ENCODE data around the gene AKAP6. TPM values are rescaled to one million over a fixed set of nuclear protein-coding genes. Genes with fewer than 3 reads are reported as not detected.
A peak's percentile ranks its signal among the peaks of the same experiment; 100 is the strongest.

Gene AKAP6
- total RNA-seq, 1 donor from 2014 or later = 600 TPM

GRCh38 chr14:32654106-32654505 is 325.0 kb downstream of the AKAP6 start:
- Mint-ChIP-seq H3K27ac (ENCODE audit: unreplicated experiment) (no peak overlapping the region), H3K36me3 (ENCODE audit: unreplicated experiment) (peaks cover 4% of the 10 kb centered on the region), H3K4me1 (ENCODE audit: low read depth, unreplicated experiment) (peaks cover 18% of the 10 kb centered on the region), H3K9me3 (ENCODE audit: unreplicated experiment) (peaks cover 3% of the 10 kb centered on the region), H3K27me3 (ENCODE audit: unreplicated experiment) (no peaks in the 10 kb centered on the region), H3K4me3 (ENCODE audit: unreplicated experiment) (no peak overlapping the region)
- DNase-seq = no peak
- no peak for TF ChIP-seq CTCF (IDR thresholded peaks at IDR 0.05; ENCODE audit: partially characterized antibody, unreplicated experiment)

GRCh38 chr14:32656601-32657000 is 327.5 kb downstream of the AKAP6 start:
- H3K27ac Mint-ChIP-seq (ENCODE audit: unreplicated experiment) = peak overlapping the region; percentile 55
- H3K4me3 Mint-ChIP-seq (ENCODE audit: unreplicated experiment) = no peak overlapping the region
- TF ChIP-seq CTCF (IDR thresholded peaks at IDR 0.05; ENCODE audit: partially characterized antibody, unreplicated experiment) = no peak
- no peaks in the 10 kb centered on the region for H3K36me3 Mint-ChIP-seq (ENCODE audit: unreplicated experiment)
- peaks cover 10% of the 10 kb centered on the region for H3K9me3 Mint-ChIP-seq (ENCODE audit: unreplicated experiment)
- H3K27me3 Mint-ChIP-seq (ENCODE audit: unreplicated experiment) = no peaks in the 10 kb centered on the region
- no peak for DNase-seq
- peaks cover 21% of the 10 kb centered on the region for H3K4me1 Mint-ChIP-seq (ENCODE audit: low read depth, unreplicated experiment)

- H3K27ac Mint-ChIP-seq (ENCODE audit: unreplicated experiment) = peak overlapping the region; percentile 55
- no peaks in the 10 kb centered on the region for H3K36me3 Mint-ChIP-seq (ENCODE audit: unreplicated experiment)
- TF ChIP-seq CTCF (IDR thresholded peaks at IDR 0.05; ENCODE audit: partially characterized antibody, unreplicated experiment) = no peak
- no peak for DNase-seq
- peaks cover 18% of the 10 kb centered on the region for H3K4me1 Mint-ChIP-seq (ENCODE audit: low read depth, unreplicated experiment)
- no peak overlapping the region for H3K4me3 Mint-ChIP-seq (ENCODE audit: unreplicated experiment)
- no peaks in the 10 kb centered on the region for H3K27me3 Mint-ChIP-seq (ENCODE audit: unreplicated experiment)
- peaks cover 10% of the 10 kb centered on the region for H3K9me3 Mint-ChIP-seq (ENCODE audit: unreplicated experiment)
These were observed 328.0 kb downstream of the AKAP6 start for GRCh38 chr14:32657081-32657480.

GRCh38 chr14:32661216-32661615 is 332.1 kb downstream of the AKAP6 start:
- H3K27ac Mint-ChIP-seq (ENCODE audit: unreplicated experiment) = peak overlapping the region; percentile 30
- H3K9me3 Mint-ChIP-seq (ENCODE audit: unreplicated experiment) = peaks cover 10% of the 10 kb centered on the region
- H3K4me3 Mint-ChIP-seq (ENCODE audit: unreplicated experiment) = no peak overlapping the region
- DNase-seq = no peak
- no peaks in the 10 kb centered on the region for H3K27me3 Mint-ChIP-seq (ENCODE audit: unreplicated experiment)
- H3K4me1 Mint-ChIP-seq (ENCODE audit: low read depth, unreplicated experiment) = peaks cover 18% of the 10 kb centered on the region
- TF ChIP-seq CTCF (IDR thresholded peaks at IDR 0.05; ENCODE audit: partially characterized antibody, unreplicated experiment) = no peak
- H3K36me3 Mint-ChIP-seq (ENCODE audit: unreplicated experiment) = no peaks in the 10 kb centered on the region

GRCh38 chr14:32662211-32662610 is 333.1 kb downstream of the AKAP6 start:
- no peaks in the 10 kb centered on the region for H3K36me3 Mint-ChIP-seq (ENCODE audit: unreplicated experiment)
- peaks cover 13% of the 10 kb centered on the region for H3K4me1 Mint-ChIP-seq (ENCODE audit: low read depth, unreplicated experiment)
- no peaks in the 10 kb centered on the region for H3K27me3 Mint-ChIP-seq (ENCODE audit: unreplicated experiment)
- peaks cover 10% of the 10 kb centered on the region for H3K9me3 Mint-ChIP-seq (ENCODE audit: unreplicated experiment)
- no peak for TF ChIP-seq CTCF (IDR thresholded peaks at IDR 0.05; ENCODE audit: partially characterized antibody, unreplicated experiment)
- no peak overlapping the region for H3K4me3 Mint-ChIP-seq (ENCODE audit: unreplicated experiment)
- H3K27ac Mint-ChIP-seq (ENCODE audit: unreplicated experiment) = no peak overlapping the region
- no peak for DNase-seq

Data from glutamatergic neuron (in vitro differentiated cells).